ENCODE results near the gene CNPY1. TPM values are rescaled to one million over a fixed set of nuclear protein-coding genes. Genes with fewer than 3 reads are reported as not detected.
"Not testable (repeated sequence)": the region's sequence is repeated elsewhere in the genome, so short reads cannot be mapped to it uniquely, and the experiment has no call there.

The CNPY1 gene
- total and polyA plus RNA-seq, 4 donors, result not detected

DNA sequence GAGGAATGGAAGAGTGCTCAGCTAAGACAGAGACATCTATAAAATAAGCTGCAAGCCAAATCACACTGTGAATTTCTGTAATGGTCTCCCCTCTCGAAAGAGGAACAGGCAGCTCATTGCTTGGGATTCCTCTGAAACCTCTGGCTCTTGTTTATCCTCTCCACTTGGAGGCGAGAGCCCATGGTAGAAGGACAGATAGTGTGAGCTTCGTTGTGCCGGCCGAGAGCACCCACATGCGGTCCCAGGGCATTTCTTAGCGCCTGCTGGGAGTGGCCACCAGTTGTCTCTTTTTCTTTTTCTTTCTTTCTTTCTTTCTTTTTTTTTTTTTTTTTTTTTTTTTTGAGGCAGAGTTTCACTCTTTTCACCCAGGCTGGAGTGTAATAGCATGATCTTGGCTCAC is 26.2 kb downstream of the CNPY1 start:
- Histone ChIP-seq H3K27me3 (ENCODE audit: control insufficient read depth in 4 of 4, insufficient read depth in 4 of 4, low read length in 3 of 4) (peaks cover 0 to 7% (median 1%) of the 10 kb centered on the region in 4 donors), H3K4me3 (ENCODE audit: low read depth in 1 of 3, low read length in 3 of 3) (no peak overlapping the region), H3K4me1 (ENCODE audit: control insufficient read depth in 4 of 4, insufficient read depth in 4 of 4, low read length in 3 of 4) (no peaks in the 10 kb centered on the region), H3K36me3 (ENCODE audit: control insufficient read depth in 4 of 4, insufficient read depth in 3 of 4, low read depth in 1 of 4, low read length in 3 of 4) (peaks cover 0 to 2% (median 0%) of the 10 kb centered on the region in 4 donors), H3K27ac (ENCODE audit: low read depth in 1 of 2, low read length in 2 of 2) (no peak overlapping the region), H3K9me3 (ENCODE audit: control insufficient read depth in 4 of 4, low read length in 3 of 4) (no peaks in the 10 kb centered on the region), H3K9ac (ENCODE audit: low read depth in 1 of 2, low read length in 2 of 2) (no peak overlapping the region)
- TF ChIP-seq ATF3 (IDR thresholded peaks at IDR 0.05) (no peak), GABPA (IDR thresholded peaks at IDR 0.05 in 1 of 2, conservative IDR thresholded peaks at IDR 0.05 in 1 of 2) (no peak), RXRA (IDR thresholded peaks at IDR 0.05) (no peak), JUND (IDR thresholded peaks at IDR 0.05) (no peak)
- no peak for DNase-seq (ENCODE audit: low spot score)
- 58% methylated on average over 7 of the region's 7 CpGs for WGBS

GRCh38 chr7:155519358-155519757 is 27.0 kb downstream of the CNPY1 start:
- H3K9ac ChIP-seq (ENCODE audit: low read depth in 1 of 2, low read length in 2 of 2); H3K27ac ChIP-seq (ENCODE audit: low read depth in 1 of 2, low read length in 2 of 2); H3K36me3 ChIP-seq (ENCODE audit: control insufficient read depth in 4 of 4, insufficient read depth in 3 of 4, low read depth in 1 of 4, low read length in 3 of 4); H3K9me3 ChIP-seq (ENCODE audit: control insufficient read depth in 4 of 4, low read length in 3 of 4); DNase-seq (ENCODE audit: low spot score); H3K4me1 ChIP-seq (ENCODE audit: control insufficient read depth in 4 of 4, insufficient read depth in 4 of 4, low read length in 3 of 4); H3K27me3 ChIP-seq (ENCODE audit: control insufficient read depth in 4 of 4, insufficient read depth in 4 of 4, low read length in 3 of 4); H3K4me3 ChIP-seq (ENCODE audit: low read depth in 1 of 3, low read length in 3 of 3): not testable (repeated sequence)
- WGBS, result 91% methylated on average over 3 of the region's 3 CpGs

- DNase-seq (ENCODE audit: low spot score), result no peak
- H3K27me3 ChIP-seq (ENCODE audit: control insufficient read depth in 4 of 4, insufficient read depth in 4 of 4, low read length in 3 of 4), result peaks cover 0 to 7% (median 3%) of the 10 kb centered on the region in 4 donors
- H3K4me3 ChIP-seq (ENCODE audit: low read depth in 1 of 3, low read length in 3 of 3), result no peak overlapping the region
Measured at GRCh38 chr7:155518633-155519032, 27.7 kb downstream of the CNPY1 start.

More at GRCh38 chr7:155518633-155519032, 27.7 kb downstream of the CNPY1 start:
- WGBS, result 80% methylated on average over 7 of the region's 7 CpGs
- Histone ChIP-seq H3K4me1 (ENCODE audit: control insufficient read depth in 4 of 4, insufficient read depth in 4 of 4, low read length in 3 of 4) (no peaks in the 10 kb centered on the region), H3K27ac (ENCODE audit: low read depth in 1 of 2, low read length in 2 of 2) (no peak overlapping the region), H3K36me3 (ENCODE audit: control insufficient read depth in 4 of 4, insufficient read depth in 3 of 4, low read depth in 1 of 4, low read length in 3 of 4) (peaks cover 0 to 2% (median 0%) of the 10 kb centered on the region in 4 donors), H3K9me3 (ENCODE audit: control insufficient read depth in 4 of 4, low read length in 3 of 4) (no peaks in the 10 kb centered on the region), H3K9ac (ENCODE audit: low read depth in 1 of 2, low read length in 2 of 2) (no peak overlapping the region)
- TF ChIP-seq HNF4G (IDR thresholded peaks at IDR 0.05), result no peak
- no peak for TF ChIP-seq MAX (IDR thresholded peaks at IDR 0.05)
- TF ChIP-seq HNF4A (conservative IDR thresholded peaks at IDR 0.05), result no peak
- TF ChIP-seq RXRA (IDR thresholded peaks at IDR 0.05), result no peak
- no peak for TF ChIP-seq SP1 (IDR thresholded peaks at IDR 0.05)
- TF ChIP-seq TAF1 (conservative IDR thresholded peaks at IDR 0.05), result no peak
- TF ChIP-seq GABPA (IDR thresholded peaks at IDR 0.05 in 1 of 2, conservative IDR thresholded peaks at IDR 0.05 in 1 of 2), result no peak
- TF ChIP-seq REST (IDR thresholded peaks at IDR 0.05), result no peak
- TF ChIP-seq, protein P1, sequence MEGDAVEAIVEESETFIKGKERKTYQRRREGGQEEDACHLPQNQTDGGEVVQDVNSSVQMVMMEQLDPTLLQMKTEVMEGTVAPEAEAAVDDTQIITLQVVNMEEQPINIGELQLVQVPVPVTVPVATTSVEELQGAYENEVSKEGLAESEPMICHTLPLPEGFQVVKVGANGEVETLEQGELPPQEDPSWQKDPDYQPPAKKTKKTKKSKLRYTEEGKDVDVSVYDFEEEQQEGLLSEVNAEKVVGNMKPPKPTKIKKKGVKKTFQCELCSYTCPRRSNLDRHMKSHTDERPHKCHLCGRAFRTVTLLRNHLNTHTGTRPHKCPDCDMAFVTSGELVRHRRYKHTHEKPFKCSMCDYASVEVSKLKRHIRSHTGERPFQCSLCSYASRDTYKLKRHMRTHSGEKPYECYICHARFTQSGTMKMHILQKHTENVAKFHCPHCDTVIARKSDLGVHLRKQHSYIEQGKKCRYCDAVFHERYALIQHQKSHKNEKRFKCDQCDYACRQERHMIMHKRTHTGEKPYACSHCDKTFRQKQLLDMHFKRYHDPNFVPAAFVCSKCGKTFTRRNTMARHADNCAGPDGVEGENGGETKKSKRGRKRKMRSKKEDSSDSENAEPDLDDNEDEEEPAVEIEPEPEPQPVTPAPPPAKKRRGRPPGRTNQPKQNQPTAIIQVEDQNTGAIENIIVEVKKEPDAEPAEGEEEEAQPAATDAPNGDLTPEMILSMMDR (IDR thresholded peaks at IDR 0.05; ENCODE audit: low read depth, low read length, missing input control), result no peak
- no peak for TF ChIP-seq ATF3 (IDR thresholded peaks at IDR 0.05)
